SK-MEL-5 (cell line): ENCODE data around the gene FBXL13. TPM values are rescaled to one million over a fixed set of nuclear protein-coding genes. Genes with fewer than 3 reads are reported as not detected.
"Not testable (repeated sequence)": the region's sequence is repeated elsewhere in the genome, so short reads cannot be mapped to it uniquely, and the experiment has no call there.

Experiments used
- DNase-seq: peaks from one replicate; pipeline ENCODE4 v3.0.0-alpha.2; 2016; ENCODE audit warnings: low read depth, low spot score
- in situ Hi-C: cut with HindIII; loops from 2 replicates; pipeline ENCODE4 v1.10.0; 2016; ENCODE audit warnings: low sequenced_read_pairs, high pct_unique_total_duplicates, low pct_unique_long_range_greater_than_20kb
- total RNA-seq: library from RNA; depleted of rRNA; stranded (reverse); fragments of >200 nt; shearing (Covaris generic); gene quantifications from 2 replicates; pipeline ENCODE4 v1.2.3, GENCODE V29; 2014

FBXL13 gene
- total RNA-seq, 1 experiment from 2014 or later, result 3.2 TPM

GRCh38 chr7:102934239-102934638 is 140.4 kb downstream of the FBXL13 start:
- in situ Hi-C loops, result no loop called here
- no peak for DNase-seq

DNA sequence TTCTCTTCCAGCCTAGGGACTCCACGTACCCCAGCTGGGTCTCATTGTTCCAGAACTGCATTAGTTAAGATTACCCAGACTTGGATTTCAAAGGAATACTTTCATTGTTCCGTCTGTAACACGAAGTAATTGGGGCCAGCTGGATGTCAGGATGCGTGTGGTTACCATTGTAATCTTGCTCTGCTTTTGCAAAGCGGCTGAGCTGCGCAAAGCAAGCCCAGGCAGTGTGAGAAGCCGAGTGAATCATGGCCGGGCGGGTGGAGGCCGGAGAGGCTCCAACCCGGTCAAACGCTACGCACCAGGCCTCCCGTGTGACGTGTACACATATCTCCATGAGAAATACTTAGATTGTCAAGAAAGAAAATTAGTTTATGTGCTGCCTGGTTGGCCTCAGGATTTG is 140.8 kb downstream of the FBXL13 start:
- in situ Hi-C loops, result no loop called here
- no peak for DNase-seq

DNA sequence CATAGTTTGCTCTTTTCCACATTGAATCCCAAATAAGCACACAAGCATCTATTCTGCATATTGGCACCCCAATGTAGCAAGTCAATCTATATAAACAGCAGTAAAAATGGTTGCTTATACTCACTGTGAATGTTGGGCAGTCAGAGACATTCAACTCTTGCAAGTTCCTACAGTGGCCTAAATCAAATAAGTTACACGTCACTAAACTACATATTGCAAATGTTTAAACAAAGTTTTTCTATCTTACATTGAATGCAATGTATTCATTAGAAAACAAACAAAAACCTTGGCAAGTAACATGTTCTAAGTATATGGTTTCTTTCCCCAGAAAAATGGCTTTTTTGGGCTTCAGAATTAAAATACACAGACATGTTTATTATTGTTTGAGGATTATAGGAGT is 142.8 kb downstream of the FBXL13 start:
- in situ Hi-C loops, result no loop called here
- DNase-seq, result no peak

DNA sequence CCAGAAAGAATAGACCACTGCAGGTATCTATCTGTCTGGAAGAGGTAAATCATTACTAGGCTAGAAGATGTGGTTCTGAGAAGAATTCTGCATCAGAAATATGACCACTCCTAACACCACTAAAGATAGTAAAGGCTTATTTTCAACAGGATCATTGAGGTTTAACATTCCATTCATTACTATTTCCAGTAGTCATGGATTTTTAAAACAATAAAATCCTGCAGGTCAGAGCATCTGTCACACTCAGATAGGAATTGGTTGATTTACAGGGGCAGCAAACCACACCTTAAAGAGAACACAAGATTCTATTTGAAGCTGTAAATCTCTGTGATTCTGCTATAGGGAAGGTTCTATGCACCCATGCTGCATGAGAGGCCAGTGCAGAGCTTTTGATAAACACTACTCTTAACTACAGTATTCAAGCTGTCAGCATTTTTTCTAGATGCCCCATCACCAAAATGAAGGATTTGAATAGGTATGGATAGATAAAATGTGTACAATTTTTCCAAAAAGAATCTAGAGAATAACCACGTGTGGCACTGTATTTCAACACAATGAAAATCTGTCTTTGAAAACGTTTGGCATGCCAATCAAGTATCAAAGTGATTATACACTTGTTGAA is 147.2 kb downstream of the FBXL13 start:
- in situ Hi-C loops, result no loop called here
- no peak for DNase-seq

GRCh38 chr7:102926783-102927140 is 147.8 kb downstream of the FBXL13 start:
- DNase-seq, result no peak
- in situ Hi-C loops, result no loop called here

DNA sequence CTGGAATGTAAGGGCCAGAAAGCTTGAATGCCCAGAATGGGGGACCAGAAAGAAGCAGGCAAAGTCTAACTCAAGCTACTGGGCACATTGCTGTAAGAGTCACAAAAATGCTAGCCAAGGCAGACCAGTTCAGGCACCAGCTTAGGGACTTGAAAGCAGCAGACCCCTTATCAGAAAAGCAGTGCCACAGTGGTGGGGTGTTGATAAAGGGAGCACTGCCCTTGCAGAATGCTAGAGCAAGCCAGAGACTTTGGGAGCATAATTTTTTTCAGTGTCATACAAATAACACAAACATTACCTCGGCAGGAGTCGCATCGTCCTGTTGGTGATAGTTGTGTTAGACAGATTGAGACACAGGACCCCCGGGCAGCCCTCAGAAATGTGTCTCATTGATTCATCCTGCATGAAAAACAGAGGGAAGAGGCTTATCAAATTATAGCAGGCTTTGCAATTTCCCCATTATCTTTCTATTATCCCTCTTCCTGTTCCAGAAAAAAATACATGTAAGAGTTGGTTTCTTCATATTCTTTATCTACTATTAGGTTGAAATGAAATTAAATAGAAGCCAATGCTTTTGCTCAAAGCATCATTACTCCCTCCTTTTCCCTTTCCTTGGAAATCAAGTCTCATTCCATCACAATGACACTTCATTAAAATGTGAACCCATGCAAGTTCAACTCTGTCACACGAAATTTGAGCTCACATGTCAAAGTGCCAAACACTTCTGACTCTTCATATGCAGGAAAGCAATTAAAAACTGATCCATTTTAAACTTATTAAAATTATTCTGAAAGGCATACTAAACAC is 148.4 kb downstream of the FBXL13 start:
- in situ Hi-C loops, result no loop called here
- DNase-seq, result no peak

- in situ Hi-C loops, result no loop called here
- DNase-seq, result no peak
These were observed 155.8 kb downstream of the FBXL13 start for GRCh38 chr7:102918845-102919244.

GRCh38 chr7:102917436-102918353 is 156.9 kb downstream of the FBXL13 start:
- no peak for DNase-seq
- in situ Hi-C loops, result no loop called here

- in situ Hi-C loops, result no loop called here
- no peak for DNase-seq
These were observed 157.7 kb downstream of the FBXL13 start for GRCh38 chr7:102916881-102917280.

- in situ Hi-C loops, result no loop called here
- DNase-seq, result no peak
These were observed 158.2 kb downstream of the FBXL13 start for GRCh38 chr7:102916426-102916825.

DNA sequence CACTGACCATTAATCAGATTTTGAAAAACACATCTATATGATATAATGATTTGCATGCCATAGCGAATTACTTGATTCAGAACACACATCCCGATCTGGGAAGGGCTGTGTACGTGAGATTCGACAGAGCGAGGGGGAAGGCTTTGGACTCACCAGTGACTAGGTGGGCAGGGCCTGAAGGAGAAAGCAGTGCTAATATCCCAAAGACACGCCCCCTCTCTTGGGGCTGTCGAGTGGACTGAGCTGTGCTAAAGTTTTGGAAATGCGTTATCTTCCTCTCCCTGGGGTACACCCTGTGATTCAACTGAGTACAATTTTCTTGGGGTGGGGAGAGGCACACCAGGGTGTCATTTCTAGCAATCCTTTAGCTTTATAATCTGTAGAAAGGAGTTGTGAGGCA is 160.0 kb downstream of the FBXL13 start:
- in situ Hi-C loops, result no loop called here
- DNase-seq, result no peak

DNA sequence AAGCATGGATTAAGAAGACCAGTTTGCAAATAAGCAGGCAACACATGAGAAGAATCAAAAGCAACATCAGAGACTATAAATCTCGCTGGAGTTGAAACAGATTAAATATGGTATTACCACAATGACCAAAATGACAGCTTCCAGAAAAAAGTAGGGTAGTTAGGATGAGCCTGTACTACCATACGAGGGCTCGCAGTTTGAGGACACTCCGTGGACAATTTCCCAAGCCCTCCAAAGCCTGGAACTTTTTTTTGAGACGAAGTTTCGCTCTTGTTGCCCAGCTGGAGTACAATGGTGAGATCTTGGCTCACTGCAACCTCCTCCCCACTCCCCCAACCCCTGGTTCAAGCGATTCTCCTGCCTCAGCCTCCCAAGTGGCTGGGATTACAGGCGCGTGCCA is 160.8 kb downstream of the FBXL13 start:
- in situ Hi-C loops, result no loop called here

GRCh38 chr7:102912742-102913141 is 161.9 kb downstream of the FBXL13 start, which contains the start of gene LRRC17:
Gene LRRC17, plus strand, starts transcription at chr7:102913000. Its CDS starts 20,914 bp downstream, at chr7:102933914.
- in situ Hi-C loops, result no loop called here
- no peak for DNase-seq

More for the DNA sequence above, 160.8 kb downstream of the FBXL13 start:
- no peak for DNase-seq

GRCh38 chr7:102908676-102909075 is 165.9 kb downstream of the FBXL13 start:
- DNase-seq, result no peak
- in situ Hi-C loops, result no loop called here

- DNase-seq, in situ Hi-C loops: not testable (repeated sequence)
These were observed 171.0 kb downstream of the FBXL13 start for GRCh38 chr7:102903576-102903975.

DNA sequence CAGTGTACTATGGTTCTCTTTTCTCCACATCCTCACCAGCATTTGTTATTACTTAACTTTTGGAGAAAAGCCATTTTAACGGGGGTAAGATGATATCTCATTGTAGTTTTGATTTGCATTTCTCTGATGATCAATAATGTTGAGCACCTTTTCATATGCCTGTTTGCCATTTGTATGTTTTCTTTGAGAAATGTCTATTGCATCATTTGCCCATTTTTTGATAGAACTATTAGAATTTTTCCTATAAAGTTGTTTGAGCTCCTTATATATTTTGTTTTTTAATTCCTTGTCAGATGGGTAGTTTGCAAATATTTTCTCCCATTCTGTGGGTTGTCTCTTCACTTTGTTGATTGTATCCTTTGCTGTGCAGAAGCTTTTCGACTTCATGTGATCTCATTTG is 172.5 kb downstream of the FBXL13 start:
- DNase-seq, in situ Hi-C loops: not testable (repeated sequence)

DNA sequence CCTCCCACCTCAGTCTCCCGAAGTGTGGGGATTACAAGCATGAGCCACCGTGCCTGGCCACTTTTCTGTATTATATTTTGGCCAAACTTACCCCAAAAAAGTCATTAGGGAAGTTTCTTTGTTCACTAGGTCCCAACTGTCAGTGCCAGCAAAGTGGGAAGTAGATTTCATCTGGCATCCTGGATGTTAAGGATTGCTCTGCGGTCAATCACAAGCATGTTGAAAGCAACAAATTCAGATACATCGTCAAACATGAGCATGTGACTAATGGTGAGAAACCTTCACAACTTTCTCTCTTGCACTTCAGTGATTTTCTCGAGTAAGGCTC is 176.1 kb downstream of the FBXL13 start:
- no peak for DNase-seq
- in situ Hi-C loops, result no loop called here

DNA sequence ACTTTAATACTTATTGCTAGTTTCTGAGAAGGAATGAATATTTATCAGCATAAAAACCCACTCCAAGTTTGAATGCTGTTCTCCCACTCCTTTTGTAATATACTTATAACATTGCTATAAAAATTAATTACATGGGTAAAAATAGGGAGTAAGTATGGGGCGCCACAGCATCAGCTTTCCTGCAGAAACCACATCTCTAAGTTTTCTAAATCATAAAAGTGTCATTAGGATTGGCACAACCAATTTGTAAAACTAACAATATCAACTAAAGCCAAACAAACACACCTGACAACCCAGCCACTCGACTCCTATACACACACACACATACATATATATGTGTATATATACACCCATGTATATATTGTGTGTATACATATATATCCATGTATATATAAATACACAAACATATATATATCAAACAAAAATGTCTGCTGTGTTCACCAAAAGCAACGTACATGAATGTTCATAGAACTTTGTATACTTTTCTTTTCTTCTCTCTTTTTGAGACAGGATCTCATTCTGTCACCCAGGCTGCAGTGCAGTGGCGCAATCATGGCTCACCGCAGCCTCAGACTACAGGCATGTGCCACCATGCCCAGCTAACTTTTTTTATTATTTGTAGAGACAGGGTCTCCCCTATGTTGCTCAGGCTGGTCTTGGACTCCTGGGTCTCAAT is 176.6 kb downstream of the FBXL13 start:
- in situ Hi-C loops, result no loop called here
- DNase-seq, result no peak
